Brain pericyte (primary cell): Measurements from ENCODE around the gene CFHR1.

ENCODE experiments used
- DNase-seq: peaks from one replicate; pipeline ENCODE4 v3.0.0-alpha.2; 2012; ENCODE audit warnings: low read depth, low spot score

The CFHR1 gene

DNA sequence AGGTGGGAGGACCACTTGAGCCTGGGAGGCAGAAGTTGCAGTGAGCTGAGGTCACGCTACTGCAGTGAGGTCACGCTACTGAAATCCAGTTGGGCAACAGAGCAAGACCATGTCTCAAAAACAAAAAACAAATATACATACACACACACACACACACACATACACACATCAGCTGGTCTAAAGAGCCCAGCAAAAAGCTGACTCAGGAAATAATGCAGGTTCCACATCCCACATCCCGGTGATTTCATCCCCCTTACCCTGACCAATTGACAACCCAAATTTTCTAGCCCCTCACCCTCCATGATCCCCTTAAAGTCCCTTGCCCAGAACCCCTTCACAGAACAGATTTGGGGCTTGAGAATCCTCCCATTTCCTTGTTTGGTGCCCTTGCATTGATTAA, 56.4 kb downstream of the CFHR1 start:
- DNase-seq = no peak

DNA sequence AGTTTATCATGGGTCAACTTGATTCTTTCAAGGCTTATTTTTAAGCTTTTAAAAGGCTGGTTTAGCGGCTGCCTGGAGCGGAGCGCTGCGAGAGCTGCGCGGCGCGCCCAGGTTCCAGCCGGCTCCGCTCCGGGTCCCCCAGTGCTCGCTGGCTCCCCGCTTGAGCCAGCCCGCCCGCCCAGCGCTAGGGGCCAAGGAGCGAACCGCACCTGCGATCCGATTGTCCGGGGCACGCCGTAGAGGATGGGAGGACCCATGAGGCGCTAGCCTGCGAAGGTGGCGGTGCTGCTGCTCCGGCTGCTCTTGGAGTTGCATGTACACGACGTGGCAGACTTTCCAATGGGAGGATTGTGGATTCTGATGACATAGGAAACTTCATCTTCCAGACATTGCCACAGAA, 58.4 kb downstream of the CFHR1 start:
- DNase-seq = no peak
